Bronchial epithelial cell (primary cell): Measurements from ENCODE around the gene USP13. TPM values are rescaled to one million over a fixed set of nuclear protein-coding genes. Genes with fewer than 3 reads are reported as not detected.

Source experiments
- DNase-seq: peaks from one replicate; pipeline ENCODE4 v3.0.0-alpha.2; 2010; ENCODE audit warnings: low read depth
- FAIRE-seq: peaks from 2 replicates; lab custom pipeline; 2011; peaks lifted over from hg19 to GRCh38; lab: Jason Lieb, UNC
- H3K27me3 ChIP-seq: 2 replicates; pipeline ENCODE4 v1.5.1; 2011; ENCODE audit warnings: low read length; ENCODE audit not compliant: control insufficient read depth, insufficient read depth
- H3K36me3 ChIP-seq: 2 replicates; pipeline ENCODE4 v1.5.1; 2011; ENCODE audit warnings: low read length; ENCODE audit not compliant: control insufficient read depth, insufficient read depth
- H3K4me3 ChIP-seq: 2 replicates; pipeline ENCODE4 v1.5.1; 2011; ENCODE audit warnings: mild to moderate bottlenecking, low read depth, low read length, control low read depth
- CTCF ChIP-seq: IDR thresholded peaks from 2 replicates; pipeline ENCODE4 v1.5.1; 2011; ENCODE audit warnings: mild to moderate bottlenecking, moderate library complexity, low read length, control low read depth, inconsistent platforms; ENCODE audit not compliant: insufficient read depth, severe bottlenecking
- total RNA-seq: library from RNA; depleted of rRNA; stranded (reverse); fragments of >200 nt; gene quantifications from 2 replicates; pipeline ENCODE4 v1.2.1, GENCODE V29; 2014

USP13 gene
- total RNA-seq, 1 donor from 2014 or later = 0.79 TPM

GRCh38 chr3:179726075-179726699, 73.3 kb downstream of the USP13 start:
- TF ChIP-seq CTCF = no peak

GRCh38 chr3:179729086-179729485, 76.2 kb downstream of the USP13 start:
- no peak overlapping the region for H3K4me3 ChIP-seq
- no peaks in the 10 kb centered on the region for H3K27me3 ChIP-seq
- TF ChIP-seq CTCF = no peak
- no peak for DNase-seq
- no peak for FAIRE-seq
- no peaks in the 10 kb centered on the region for H3K36me3 ChIP-seq

More at GRCh38 chr3:179726075-179726699, 73.3 kb downstream of the USP13 start:
- no peak overlapping the region for H3K4me3 ChIP-seq
- DNase-seq (no peak), FAIRE-seq (no peak)
- H3K27me3 ChIP-seq = no peaks in the 10 kb centered on the region
- H3K36me3 ChIP-seq = peaks cover 4% of the 10 kb centered on the region

GRCh38 chr3:179729981-179730380, 77.1 kb downstream of the USP13 start:
- FAIRE-seq (no peak), DNase-seq (no peak)
- no peak overlapping the region for H3K4me3 ChIP-seq
- no peak for TF ChIP-seq CTCF
- no peaks in the 10 kb centered on the region for H3K27me3 ChIP-seq
- no peaks in the 10 kb centered on the region for H3K36me3 ChIP-seq

- DNase-seq (no peak), FAIRE-seq (no peak)
- Histone ChIP-seq H3K27me3 (no peaks in the 10 kb centered on the region), H3K36me3 (no peaks in the 10 kb centered on the region), H3K4me3 (no peak overlapping the region)
- TF ChIP-seq CTCF = no peak
Measured at GRCh38 chr3:179730506-179730905, 77.7 kb downstream of the USP13 start.

GRCh38 chr3:179731544-179731943, 78.7 kb downstream of the USP13 start:
- H3K4me3 ChIP-seq = no peak overlapping the region
- FAIRE-seq = no peak
- DNase-seq = no peak
- TF ChIP-seq CTCF = no peak
- H3K36me3 ChIP-seq = no peaks in the 10 kb centered on the region
- no peaks in the 10 kb centered on the region for H3K27me3 ChIP-seq
